ENCODE data around the gene TNS1.
"Not testable (repeated sequence)": the region's sequence is repeated elsewhere in the genome, so short reads cannot be mapped to it uniquely, and the experiment has no call there.

TNS1 gene

GRCh38 chr2:217813828-217814227, 189.0 kb downstream of the TNS1 start:
- DNase-seq (ENCODE audit: low read depth in 2 of 2), result no peak

GRCh38 chr2:217812170-217812569, 190.6 kb downstream of the TNS1 start:
- no peak for DNase-seq (ENCODE audit: low read depth in 2 of 2)

DNA sequence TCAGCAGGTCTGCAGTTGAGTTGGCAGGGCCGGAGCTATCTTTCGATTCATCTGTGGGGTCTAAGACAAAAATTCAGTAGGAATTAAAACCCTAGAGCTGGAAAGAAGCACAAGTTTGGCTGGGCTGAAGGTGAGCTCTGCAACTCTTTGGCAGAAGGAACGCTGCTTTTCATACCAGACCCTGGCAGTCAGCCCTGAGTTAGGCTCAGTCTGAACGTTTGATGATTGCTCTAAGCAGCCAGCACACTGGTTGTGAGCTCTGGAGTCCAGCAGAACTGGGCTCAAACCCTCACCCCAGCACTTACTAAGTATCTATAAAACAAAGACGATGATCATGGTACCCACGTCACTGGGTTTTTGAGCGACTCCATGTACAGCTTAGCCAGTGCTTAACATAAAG, 192.5 kb downstream of the TNS1 start:
- DNase-seq (ENCODE audit: low read depth in 2 of 2), result no peak

DNA sequence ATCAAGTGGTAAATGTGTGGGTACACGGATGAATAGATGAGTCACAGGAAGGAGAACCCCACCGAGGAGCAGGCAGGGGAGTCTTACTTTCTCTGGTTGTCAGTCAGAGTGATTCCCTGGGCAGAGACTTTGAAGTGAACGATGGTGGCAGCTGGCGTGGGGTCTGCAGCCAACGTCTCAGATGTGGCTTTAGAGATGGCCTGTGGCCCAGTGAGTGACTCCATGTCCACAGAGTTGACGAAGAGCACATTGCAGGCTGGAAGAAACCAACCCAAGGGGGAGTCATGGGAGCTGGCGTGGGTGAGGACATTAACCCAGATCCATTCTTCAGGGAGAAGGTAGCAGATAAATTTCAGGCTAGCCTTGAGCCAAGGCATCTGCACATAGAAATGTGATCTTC, 193.1 kb downstream of the TNS1 start:
- no peak for DNase-seq (ENCODE audit: low read depth in 2 of 2)

DNA sequence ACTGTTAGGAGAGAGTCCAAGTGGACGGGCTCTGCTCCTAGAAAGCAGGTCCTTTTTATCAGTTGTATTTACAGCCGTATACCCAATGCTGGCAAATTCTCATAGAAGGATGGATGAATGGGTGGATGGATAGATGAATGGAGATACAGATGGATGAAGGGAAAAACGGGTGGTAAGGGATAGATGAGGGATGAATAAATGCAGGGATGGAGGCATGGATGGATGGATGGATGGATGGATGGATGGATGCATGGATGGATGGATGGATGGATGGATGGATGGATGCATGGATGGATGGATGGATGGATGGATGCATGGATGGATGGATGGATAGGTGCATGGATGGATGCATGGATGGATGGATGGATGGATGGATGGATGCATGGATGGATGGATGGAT, 193.8 kb downstream of the TNS1 start:
- DNase-seq (ENCODE audit: low read depth in 2 of 2), result not testable (repeated sequence)

- DNase-seq (ENCODE audit: low read depth in 2 of 2), result no peak
Measured at GRCh38 chr2:217808326-217808725, 194.5 kb downstream of the TNS1 start.

DNA sequence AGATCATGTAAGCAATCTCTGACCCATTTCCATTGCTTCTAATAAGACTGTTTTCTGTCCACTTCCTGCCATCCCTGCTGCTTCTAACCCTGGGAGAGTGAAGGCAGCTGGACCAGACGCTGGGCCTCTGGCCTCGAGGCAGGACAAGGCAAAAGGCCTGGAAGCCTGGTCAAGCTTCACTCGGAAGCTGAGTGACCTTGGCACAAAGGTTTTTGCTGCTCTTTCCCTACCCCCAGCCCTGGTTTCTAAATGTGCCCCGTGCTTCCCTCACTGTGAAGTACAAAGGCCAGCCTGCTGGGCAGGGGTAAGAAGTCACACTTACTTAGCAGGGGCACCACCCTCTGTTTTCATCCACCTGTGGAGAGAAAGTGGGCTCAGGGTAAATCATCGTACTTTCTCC, 195.0 kb downstream of the TNS1 start:
- no peak for DNase-seq (ENCODE audit: low read depth in 2 of 2)

DNA sequence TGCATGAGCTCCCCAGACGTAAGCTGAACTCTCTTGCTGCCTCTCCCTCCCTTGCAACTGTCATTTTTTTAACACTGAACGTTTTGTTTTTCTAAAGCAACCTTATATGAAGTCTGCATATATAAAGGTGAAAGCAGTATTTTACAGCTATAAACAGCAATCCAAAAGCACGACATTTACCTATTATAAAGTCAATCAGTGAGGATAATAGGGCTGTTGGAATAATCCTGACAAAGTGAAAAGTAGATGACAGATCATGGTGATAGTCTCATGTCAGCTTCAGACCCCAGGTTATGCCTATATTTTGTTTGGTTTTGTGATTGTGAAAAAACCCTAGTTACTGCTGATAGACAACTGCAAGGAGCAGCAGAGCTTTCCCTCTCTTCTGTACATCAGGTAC, 195.8 kb downstream of the TNS1 start:
- no peak for DNase-seq (ENCODE audit: low read depth in 2 of 2)

DNA sequence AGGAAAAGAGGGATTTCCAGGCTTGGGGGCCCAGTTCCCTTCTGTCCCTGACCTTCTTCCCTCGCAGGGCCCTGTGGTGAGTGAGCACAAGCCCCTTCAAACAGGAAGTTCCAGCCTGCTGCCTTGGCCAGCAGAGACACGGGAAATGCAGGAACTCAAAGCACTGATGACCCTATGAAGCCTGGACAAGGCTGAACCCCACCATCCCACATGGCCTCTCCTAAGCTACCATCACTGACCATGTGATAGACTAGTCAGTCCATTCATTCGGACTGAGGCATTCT, 196.4 kb downstream of the TNS1 start:
- DNase-seq (ENCODE audit: low read depth in 2 of 2), result no peak

DNA sequence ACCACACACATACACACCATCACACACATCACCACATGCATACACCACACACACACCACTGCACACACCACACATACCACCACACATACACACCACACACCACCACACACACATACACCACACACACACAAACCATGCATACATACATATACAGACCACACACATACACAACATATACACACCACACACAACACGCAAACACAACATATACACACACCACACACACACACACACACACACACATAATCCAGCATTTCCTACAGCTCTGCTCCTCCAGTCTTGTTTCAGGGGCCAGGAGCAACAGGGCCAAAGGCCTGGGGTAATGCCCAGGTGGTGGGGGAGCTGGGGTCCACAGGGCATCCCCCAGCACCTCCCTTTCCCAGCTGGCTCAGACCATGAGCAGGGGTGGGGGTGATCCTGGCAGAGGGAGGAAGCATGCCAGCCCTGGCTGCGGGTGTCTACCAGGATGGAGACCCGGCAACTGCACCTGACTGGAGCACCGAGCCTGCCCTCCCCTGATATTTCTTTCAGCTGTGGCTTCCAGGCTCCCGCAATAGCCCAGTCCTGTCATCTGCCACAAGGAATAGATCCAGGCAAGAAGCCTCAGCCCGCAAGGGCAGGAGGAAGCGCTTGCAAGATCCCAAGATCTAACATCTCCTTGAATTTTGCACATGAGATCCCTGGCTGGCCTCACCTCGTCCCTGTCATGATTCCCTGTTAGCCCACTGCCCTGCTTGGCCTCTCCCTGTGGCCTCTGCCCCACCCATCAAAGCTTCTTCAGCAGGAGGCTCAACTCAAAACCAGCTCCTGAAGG, 196.9 kb downstream of the TNS1 start:
- DNase-seq (ENCODE audit: low read depth in 2 of 2), result no peak

DNA sequence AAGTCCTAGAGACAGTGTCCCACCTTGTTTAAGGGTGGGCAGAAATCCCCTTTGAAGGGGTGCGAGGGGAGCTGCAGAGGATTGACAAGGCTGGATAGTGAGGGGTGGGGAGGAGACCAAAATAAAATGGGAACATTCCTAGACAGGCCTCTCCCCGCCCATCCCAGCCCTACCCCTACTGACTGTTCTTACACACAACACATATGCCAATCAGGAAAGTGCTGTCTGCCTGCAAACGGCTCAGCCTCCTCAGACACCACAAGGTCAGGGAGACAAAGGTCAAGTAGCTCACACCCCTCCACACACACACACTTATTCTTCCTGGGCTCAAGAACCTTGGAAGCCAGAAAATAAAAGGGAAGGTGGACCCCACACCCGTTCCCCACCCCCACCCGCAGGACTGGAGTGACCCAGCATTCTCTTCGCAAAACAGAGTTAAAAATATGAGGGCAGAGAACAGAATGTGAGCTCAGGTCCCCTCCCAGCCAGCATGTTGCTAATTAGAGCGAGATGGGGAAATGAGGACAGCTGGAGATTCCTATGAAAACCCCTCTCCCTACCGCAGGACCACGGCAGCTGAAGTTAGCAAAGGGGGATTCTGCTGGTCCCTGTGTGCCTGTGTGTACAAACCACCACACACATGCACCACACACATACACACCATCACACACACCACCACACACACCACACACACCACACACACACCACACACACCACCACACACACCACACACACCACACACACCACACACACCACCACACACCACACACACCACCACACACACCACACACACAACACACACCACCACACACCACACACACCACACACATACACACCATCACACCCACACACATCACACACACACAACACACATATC, 197.8 kb downstream of the TNS1 start:
- DNase-seq (ENCODE audit: low read depth in 2 of 2), result no peak

DNA sequence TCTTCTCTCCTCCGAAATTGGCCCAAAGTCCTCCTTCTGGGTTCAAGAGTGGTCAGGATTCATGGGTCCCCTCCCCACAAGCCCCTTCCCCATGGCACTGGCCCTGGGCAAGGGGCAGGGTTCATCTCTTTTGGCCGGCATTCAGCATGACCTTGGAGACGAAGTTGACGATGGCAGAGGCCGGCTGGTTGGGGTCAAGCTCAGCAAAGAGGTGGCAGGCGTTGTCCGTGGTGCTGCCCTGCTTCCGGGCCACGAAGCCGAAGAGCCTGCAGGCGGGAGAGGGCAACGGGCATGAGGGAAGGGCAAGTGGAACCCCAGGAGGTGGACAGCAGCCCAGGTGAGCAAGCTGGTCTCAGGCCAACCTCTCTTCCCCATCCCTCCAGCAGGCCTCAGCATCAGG, 198.5 kb downstream of the TNS1 start:
- no peak for DNase-seq (ENCODE audit: low read depth in 2 of 2)

GRCh38 chr2:217803653-217803960, 199.2 kb downstream of the TNS1 start:
- DNase-seq (ENCODE audit: low read depth in 2 of 2), result no peak

DNA sequence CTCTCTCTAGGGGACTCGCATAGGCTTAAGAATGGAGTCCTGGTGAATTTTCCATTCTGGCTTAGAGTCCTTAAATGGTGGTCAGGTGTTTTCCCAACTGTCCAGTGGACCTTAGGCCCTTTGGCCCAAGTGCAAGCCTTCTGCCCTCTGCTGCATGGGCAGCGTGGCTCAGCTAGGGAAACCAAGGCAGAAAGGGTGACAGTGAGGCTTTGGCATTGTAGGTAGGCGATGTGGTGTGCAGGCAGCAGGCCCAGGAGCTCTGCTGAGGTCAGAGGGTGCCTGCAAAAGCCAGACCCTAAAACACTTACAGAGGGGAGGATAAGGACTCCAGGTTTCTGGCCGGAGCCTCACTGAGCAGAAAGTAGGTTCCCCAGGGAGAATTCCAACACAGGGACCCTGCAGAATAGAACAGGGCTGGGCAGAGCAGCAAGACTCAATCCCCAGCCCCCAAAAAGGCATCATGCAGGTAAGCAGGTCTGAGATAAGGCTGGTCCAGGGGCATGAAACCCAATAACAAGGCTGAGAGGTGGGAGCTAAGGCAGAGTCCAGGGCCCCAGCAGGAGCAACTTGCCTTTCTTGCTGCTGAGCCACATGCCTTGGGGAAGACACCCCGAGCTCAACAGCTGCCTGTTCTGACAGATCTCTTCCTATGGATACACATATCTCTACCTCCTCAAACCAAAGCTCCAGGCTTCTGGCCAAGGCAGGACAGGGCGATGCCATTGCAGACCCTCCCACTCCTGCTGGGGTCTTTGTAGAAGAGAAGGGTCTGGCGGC, 199.7 kb downstream of the TNS1 start:
- no peak for DNase-seq (ENCODE audit: low read depth in 2 of 2)

DNA sequence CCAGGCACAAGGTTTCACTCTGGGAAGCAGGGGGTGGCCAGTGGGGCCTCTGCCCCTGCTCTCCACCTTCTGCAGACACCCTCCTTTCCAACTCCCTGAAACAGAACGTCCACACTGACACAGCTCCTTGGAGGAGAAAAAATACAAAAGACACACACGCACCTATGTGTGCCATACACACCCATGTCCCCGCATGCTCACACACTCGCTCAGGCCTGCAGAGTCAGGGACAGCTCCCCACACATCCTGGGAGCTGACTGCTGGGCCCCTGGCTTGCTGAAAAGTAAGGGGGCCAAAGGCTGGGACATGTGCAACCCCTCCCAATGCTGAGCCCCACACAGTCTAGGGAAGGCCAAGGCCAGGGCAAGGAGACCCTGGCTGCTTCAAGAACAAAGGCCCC, 200.5 kb downstream of the TNS1 start:
- DNase-seq (ENCODE audit: low read depth in 2 of 2), result no peak

- DNase-seq (ENCODE audit: low read depth in 2 of 2), result no peak
Measured at GRCh38 chr2:217801711-217802110, 201.1 kb downstream of the TNS1 start.

- no peak for DNase-seq (ENCODE audit: low read depth in 2 of 2)
Measured at GRCh38 chr2:217801115-217801531, 201.7 kb downstream of the TNS1 start.

DNA sequence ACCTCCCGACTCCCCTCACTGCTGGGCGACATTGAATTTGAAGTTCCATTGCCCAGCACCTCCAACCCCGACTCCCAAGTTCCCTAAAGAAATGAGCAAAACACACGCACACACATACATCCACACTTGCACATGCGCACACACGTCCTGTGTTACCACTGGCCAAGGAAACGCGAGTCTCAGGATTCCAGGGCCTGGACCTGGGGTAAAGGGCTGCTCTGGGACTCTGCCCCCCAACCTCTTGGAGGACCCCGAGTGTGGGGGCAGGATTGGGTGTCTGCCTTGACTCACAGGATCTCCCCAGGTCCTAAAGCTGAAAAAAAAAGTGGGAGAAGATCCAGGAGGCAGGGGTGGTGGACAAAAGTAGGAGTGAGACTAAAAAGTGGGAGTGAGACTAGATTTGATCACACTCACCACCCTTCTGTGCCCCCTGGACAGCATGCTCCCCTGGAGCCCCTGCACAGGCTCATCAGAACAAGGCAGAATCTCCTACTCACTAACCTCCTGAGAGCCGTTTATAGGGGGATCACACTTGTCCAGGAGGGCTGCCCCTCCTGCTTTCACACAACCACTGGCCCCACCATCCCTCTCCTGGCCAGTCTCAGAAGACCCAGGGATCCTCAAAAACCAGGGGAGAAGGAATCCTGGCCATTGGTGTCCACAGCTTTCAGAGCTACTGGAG, 202.2 kb downstream of the TNS1 start:
- DNase-seq (ENCODE audit: low read depth in 2 of 2), result no peak

DNA sequence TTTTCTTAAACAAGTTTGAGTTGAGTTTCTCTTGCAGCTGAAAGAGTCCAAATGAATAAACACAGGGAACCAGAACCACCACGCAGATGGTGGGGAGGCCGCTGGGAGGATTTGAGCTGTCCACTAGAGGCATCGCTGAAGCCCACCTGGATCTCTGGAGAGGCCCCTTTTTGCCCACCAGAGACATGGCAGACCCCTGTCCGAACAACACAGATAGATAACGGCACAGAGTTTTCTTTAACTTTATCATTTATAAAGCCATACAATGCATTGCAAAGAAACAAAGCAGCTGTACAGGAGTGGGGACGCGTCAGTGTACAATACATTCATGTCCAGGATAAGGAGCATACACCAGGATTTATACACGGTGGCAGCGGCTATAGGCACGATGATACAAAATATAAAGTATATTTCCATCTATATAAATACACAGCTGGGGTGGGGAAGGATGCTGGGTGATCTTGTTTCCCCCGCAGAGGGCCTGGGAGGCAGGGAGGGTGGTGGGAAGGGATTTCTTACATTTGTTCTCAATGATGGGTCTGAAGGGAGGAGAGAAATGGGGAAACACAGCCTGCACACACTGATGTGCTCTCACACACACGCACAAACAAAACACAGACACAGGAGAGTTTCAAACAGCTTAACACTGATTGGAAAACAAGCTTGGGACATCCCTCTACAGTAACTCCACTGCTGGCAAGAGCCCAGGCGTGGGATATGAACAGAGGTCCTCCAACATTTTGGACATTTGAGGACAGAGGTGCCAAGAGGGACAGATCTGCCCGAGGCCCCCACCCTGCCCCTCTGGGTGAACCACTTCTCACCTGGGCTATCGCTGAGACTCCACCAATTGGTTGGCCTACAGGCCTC, 203.0 kb downstream of the TNS1 start:
- no peak for DNase-seq (ENCODE audit: low read depth in 2 of 2)

DNA sequence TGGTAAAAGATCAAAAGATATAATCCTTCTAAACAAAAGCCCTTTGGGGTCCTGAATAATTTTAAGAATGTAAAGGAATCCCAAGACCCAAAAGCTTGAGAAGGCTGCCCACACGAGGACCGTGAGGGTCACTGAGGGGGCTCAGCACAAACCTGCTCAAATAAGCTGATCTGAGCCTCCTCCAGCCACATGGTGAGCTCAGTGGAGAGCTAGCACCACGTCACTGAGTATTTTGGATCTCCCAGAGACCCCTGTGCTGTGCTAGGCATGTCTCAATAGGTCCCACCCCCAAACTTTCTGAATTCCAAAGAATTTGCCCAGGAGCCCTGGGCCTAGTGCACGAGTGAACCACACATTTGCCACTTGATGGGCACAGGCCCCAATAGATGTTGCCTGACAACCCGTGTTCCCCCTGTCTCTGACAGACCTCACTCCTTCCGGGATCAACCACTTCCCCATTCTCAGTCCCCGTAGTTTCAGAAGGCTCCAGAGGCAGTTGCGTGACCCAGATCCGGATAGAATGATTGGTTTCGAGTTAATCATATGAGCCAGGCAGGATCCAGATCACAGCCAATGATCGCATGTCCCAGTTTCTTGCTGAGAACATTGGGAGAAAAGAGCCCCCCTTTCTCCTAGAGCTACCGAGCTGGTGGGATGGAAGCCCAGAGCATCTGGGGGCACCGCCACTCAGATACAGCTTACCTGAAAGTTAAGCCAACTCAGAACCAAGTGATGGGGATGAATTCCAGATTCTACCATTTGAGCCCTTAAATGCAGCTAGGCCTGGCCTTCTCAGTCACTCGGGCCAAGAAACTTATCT, 203.8 kb downstream of the TNS1 start:
- DNase-seq (ENCODE audit: low read depth in 2 of 2), result no peak
